ENCODE results near the gene CATSPERD. TPM values are rescaled to one million over a fixed set of nuclear protein-coding genes. Genes with fewer than 3 reads are reported as not detected.

Gene CATSPERD
- total and polyA plus RNA-seq, 8 donors: 0.31 to 2.7 (median 1.2) TPM; not detected in 2

- no peak overlapping the region for H3K4me3 ChIP-seq
- H3K9me3 ChIP-seq: no peaks in the 10 kb centered on the region
- peaks cover 0 to 98% of the 10 kb centered on the region in 2 donors for H3K36me3 ChIP-seq
- no peak for ATAC-seq
- intact Hi-C loops (cut with DNase I): no loop called here
- no peak for TF ChIP-seq CTCF (IDR thresholded peaks at IDR 0.05)
- peaks cover 5 to 19% of the 10 kb centered on the region in 2 donors for H3K4me1 ChIP-seq
- no peak overlapping the region for H3K27ac ChIP-seq
- H3K27me3 ChIP-seq: no peaks in the 10 kb centered on the region
- DNase-seq: no peak
Observed at GRCh38 chr19:5696196-5697021, 24.0 kb upstream of the CATSPERD start.

GRCh38 chr19:5697022-5697889, 23.2 kb upstream of the CATSPERD start:
- intact Hi-C loops (cut with DNase I): no loop called here
- ATAC-seq (no peak), DNase-seq (no peak)
- peaks cover 0 to 11% of the 10 kb centered on the region in 2 donors for H3K4me1 ChIP-seq
- H3K4me3 ChIP-seq: no peak overlapping the region
- no peaks in the 10 kb centered on the region for H3K27me3 ChIP-seq
- no peaks in the 10 kb centered on the region for H3K9me3 ChIP-seq
- H3K36me3 ChIP-seq: peaks cover 0 to 90% of the 10 kb centered on the region in 2 donors
- no peak overlapping the region for H3K27ac ChIP-seq
- no peak for TF ChIP-seq CTCF (IDR thresholded peaks at IDR 0.05)

- no peak for TF ChIP-seq CTCF (IDR thresholded peaks at IDR 0.05)
- Histone ChIP-seq H3K4me1 (peaks cover 0 to 4% of the 10 kb centered on the region in 2 donors), H3K4me3 (no peak overlapping the region), H3K27ac (no peak overlapping the region), H3K27me3 (no peaks in the 10 kb centered on the region), H3K9me3 (no peaks in the 10 kb centered on the region), H3K36me3 (peaks cover 0 to 83% of the 10 kb centered on the region in 2 donors)
- intact Hi-C loops (cut with DNase I): no loop called here
- ATAC-seq: no peak
- DNase-seq: no peak
Observed at GRCh38 chr19:5697890-5698634, 22.4 kb upstream of the CATSPERD start.

GRCh38 chr19:5698635-5699422, 21.6 kb upstream of the CATSPERD start:
- no peaks in the 10 kb centered on the region for H3K27me3 ChIP-seq
- no peak for ATAC-seq
- H3K4me3 ChIP-seq: no peak overlapping the region
- H3K27ac ChIP-seq: no peak overlapping the region
- peaks cover 0 to 83% of the 10 kb centered on the region in 2 donors for H3K36me3 ChIP-seq
- TF ChIP-seq CTCF (IDR thresholded peaks at IDR 0.05): no peak
- intact Hi-C loops (cut with DNase I): no loop called here
- DNase-seq: no peak
- H3K9me3 ChIP-seq: no peaks in the 10 kb centered on the region
- H3K4me1 ChIP-seq: no peaks in the 10 kb centered on the region

All from left lung (tissue), 10 donors.